ENCODE measurements around the gene LILRB5. TPM values are rescaled to one million over a fixed set of nuclear protein-coding genes. Genes with fewer than 3 reads are reported as not detected.
"Not testable (repeated sequence)": the region's sequence is repeated elsewhere in the genome, so short reads cannot be mapped to it uniquely, and the experiment has no call there.

Gene LILRB5
- total and polyA plus RNA-seq, 2 donors (not counting 1 experiment from before 2014, with no cell fraction given): 0.05 TPM; not detected in 1

DNA sequence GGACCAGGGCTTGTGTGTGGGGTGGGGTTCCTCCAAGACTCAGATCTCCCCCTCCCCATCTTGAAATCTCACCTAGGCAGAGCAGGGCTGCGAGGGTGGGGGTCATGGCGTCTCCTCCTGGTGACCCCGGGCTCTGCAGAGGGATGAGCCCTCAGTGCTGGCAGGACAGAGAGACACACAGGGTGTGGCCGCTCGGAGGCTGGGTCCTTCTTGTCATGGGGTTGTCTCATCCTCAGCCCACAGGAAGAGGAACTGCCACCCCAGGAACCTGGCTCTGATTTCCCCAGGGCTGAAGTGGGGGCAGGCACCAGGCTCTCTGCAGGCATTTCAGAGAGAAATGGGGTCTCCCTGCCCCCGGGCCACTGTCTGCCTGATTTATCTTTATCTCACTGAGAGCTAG is 14.4 kb downstream of the LILRB5 start, which contains the start of gene LILRA6:
Gene LILRA6, minus strand, starts transcription at position 145 of the 400 bp plus-strand sequence.
- ATAC-seq (ENCODE audit: low read depth); intact Hi-C loops (cut with micrococcal nuclease); POLR2A ChIA-PET; H3K9ac ChIP-seq (ENCODE audit: low read length); H3K4me2 ChIP-seq (replicated peaks; ENCODE audit: low read depth, low read length, poor library complexity, severe bottlenecking); H2AFZ ChIP-seq (ENCODE audit: insufficient read depth, low read depth, low read length, poor library complexity, severe bottlenecking); H3K4me3 Mint-ChIP-seq; CTCF ChIA-PET; H3K36me3 ChIP-seq (replicated peaks in 1 of 2; ENCODE audit: control extremely low read depth in 1 of 2, control insufficient read depth in 1 of 2, extremely low read depth in 1 of 2, insufficient read depth in 2 of 2, low read length in 1 of 2); H3K4me1 Mint-ChIP-seq; H3K27ac Mint-ChIP-seq; H3K9me3 ChIP-seq (ENCODE audit: control extremely low read depth in 1 of 3, control insufficient read depth in 2 of 3, insufficient read depth in 1 of 3, low read length in 2 of 3); H3K27ac ChIP-seq (ENCODE audit: low read length in 2 of 2); H3K79me2 ChIP-seq (ENCODE audit: control insufficient read depth, insufficient read depth, low read length); H3K4me3 ChIP-seq (ENCODE audit: control extremely low read depth in 1 of 5, extremely low read depth in 1 of 5, insufficient read depth in 1 of 5, low read depth in 2 of 5, low read length in 4 of 5); DNase-seq; H3K9me3 Mint-ChIP-seq (ENCODE audit: insufficient read depth); H4K20me1 ChIP-seq (ENCODE audit: control insufficient read depth, insufficient read depth, low read length, poor library complexity, severe bottlenecking); H3K4me1 ChIP-seq (ENCODE audit: control insufficient read depth in 2 of 2, insufficient read depth in 2 of 2, low read length in 2 of 2): not testable (repeated sequence)
- 68% methylated on average over 4 of the region's 6 CpGs for WGBS (ENCODE audit: insufficient coverage)
- peaks cover 12% of the 10 kb centered on the region for H3K27me3 Mint-ChIP-seq
- peaks cover 0 to 34% (median 7%) of the 10 kb centered on the region in 4 experiments for H3K27me3 ChIP-seq (replicated peaks in 1 of 4; ENCODE audit: control extremely low read depth in 1 of 4, control insufficient read depth in 3 of 4, insufficient read depth in 4 of 4, low read length in 3 of 4)

DNA sequence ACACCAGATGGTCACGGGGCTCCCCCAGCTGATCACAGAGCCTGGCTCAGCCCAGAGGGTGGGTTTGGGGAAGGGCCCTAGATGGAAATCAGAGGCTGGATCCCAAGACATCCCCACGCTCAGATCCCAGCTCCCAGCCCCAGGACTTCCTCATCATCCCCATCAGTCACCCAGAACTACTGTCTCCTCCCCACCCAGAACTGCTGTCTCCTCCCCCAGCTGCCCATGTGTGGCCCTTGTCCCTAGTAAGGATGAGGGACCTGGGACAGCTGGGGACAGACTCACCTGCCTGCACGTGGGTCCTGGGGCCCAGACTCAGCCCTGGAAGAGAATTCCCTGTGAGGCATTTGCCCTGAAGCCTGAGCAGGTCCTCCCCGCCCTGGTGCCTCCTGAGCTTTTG is 14.8 kb downstream of the LILRB5 start:
- 70% methylated on average over 2 of the region's 4 CpGs for WGBS (ENCODE audit: insufficient coverage)
- H3K79me2 ChIP-seq (ENCODE audit: control insufficient read depth, insufficient read depth, low read length); POLR2A ChIA-PET: not testable (repeated sequence)

DNA sequence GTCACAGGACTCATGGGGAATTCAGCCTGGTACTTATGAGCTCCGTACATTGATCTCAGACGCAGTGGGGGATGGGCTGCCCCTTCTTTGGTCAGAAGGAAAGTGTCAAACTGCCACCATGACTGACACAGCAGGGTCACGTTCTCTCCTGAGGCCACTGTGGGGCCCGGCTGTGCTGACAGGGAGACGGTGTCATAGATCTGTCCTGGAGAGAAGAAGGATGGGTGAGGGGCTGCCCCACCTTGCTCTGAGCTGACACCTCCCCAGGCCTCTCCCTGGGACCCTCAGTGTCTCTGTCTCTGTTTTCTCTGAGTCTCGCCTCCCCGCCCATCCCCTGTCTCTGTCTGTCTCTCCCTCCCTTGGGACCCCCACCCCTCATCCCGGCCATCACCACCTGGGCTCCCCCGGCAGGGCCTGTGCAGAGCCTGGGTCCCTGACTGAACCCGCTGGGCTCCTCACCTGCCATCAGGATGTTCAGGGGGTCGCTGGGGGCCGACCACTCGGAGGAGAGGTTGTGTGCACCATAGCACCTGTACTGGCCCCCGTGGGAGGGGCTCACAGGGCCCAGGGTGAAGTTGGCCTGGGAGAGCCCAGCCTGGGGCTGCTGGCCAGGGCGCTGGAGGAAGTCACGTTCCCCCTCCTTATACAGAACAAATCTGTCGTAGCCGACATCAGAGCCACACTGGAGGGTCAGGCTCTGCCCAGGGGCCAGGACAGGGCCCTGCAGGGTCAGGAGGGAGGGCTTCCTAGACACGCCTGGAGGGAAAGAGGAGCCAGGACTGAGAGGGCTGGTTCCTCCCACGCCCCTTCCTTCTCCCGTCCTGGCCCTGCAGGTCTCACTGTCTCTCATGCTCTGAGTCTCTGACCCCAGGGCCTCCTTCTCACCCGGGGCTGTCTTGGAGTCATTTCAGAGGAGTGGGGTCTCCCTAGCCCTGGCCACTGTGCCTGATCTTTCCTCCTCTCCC is 16.4 kb downstream of the LILRB5 start:
- H3K36me3 ChIP-seq (replicated peaks in 1 of 2; ENCODE audit: control extremely low read depth in 1 of 2, control insufficient read depth in 1 of 2, extremely low read depth in 1 of 2, insufficient read depth in 2 of 2, low read length in 1 of 2); DNase-seq; intact Hi-C loops (cut with micrococcal nuclease); CTCF ChIA-PET; H3K27ac Mint-ChIP-seq; H2AFZ ChIP-seq (ENCODE audit: insufficient read depth, low read depth, low read length, poor library complexity, severe bottlenecking); H3K4me3 ChIP-seq (ENCODE audit: control extremely low read depth in 1 of 5, extremely low read depth in 1 of 5, insufficient read depth in 1 of 5, low read depth in 2 of 5, low read length in 4 of 5); H3K79me2 ChIP-seq (ENCODE audit: control insufficient read depth, insufficient read depth, low read length); H3K4me2 ChIP-seq (replicated peaks; ENCODE audit: low read depth, low read length, poor library complexity, severe bottlenecking); ATAC-seq (ENCODE audit: low read depth); H3K9me3 ChIP-seq (ENCODE audit: control extremely low read depth in 1 of 3, control insufficient read depth in 2 of 3, insufficient read depth in 1 of 3, low read length in 2 of 3); H3K9me3 Mint-ChIP-seq (ENCODE audit: insufficient read depth); H3K4me3 Mint-ChIP-seq; H3K4me1 Mint-ChIP-seq; H3K4me1 ChIP-seq (ENCODE audit: control insufficient read depth in 2 of 2, insufficient read depth in 2 of 2, low read length in 2 of 2); H3K27ac ChIP-seq (ENCODE audit: low read length in 2 of 2); H4K20me1 ChIP-seq (ENCODE audit: control insufficient read depth, insufficient read depth, low read length, poor library complexity, severe bottlenecking); H3K9ac ChIP-seq (ENCODE audit: low read length); POLR2A ChIA-PET: not testable (repeated sequence)
- 88% methylated on average over 11 of the region's 22 CpGs for WGBS (ENCODE audit: insufficient coverage)
- H3K27me3 ChIP-seq (replicated peaks in 1 of 4; ENCODE audit: control extremely low read depth in 1 of 4, control insufficient read depth in 3 of 4, insufficient read depth in 4 of 4, low read length in 3 of 4): peaks cover 0 to 16% (median 6%) of the 10 kb centered on the region in 4 experiments
- peaks cover 17% of the 10 kb centered on the region for H3K27me3 Mint-ChIP-seq

More for the DNA sequence above, 14.8 kb downstream of the LILRB5 start:
- H4K20me1 ChIP-seq (ENCODE audit: control insufficient read depth, insufficient read depth, low read length, poor library complexity, severe bottlenecking); CTCF ChIA-PET; H3K9me3 Mint-ChIP-seq (ENCODE audit: insufficient read depth); H3K4me2 ChIP-seq (replicated peaks; ENCODE audit: low read depth, low read length, poor library complexity, severe bottlenecking); H3K4me1 Mint-ChIP-seq; H3K9me3 ChIP-seq (ENCODE audit: control extremely low read depth in 1 of 3, control insufficient read depth in 2 of 3, insufficient read depth in 1 of 3, low read length in 2 of 3); H3K27ac ChIP-seq (ENCODE audit: low read length in 2 of 2); ATAC-seq (ENCODE audit: low read depth); H3K36me3 ChIP-seq (replicated peaks in 1 of 2; ENCODE audit: control extremely low read depth in 1 of 2, control insufficient read depth in 1 of 2, extremely low read depth in 1 of 2, insufficient read depth in 2 of 2, low read length in 1 of 2); H3K4me1 ChIP-seq (ENCODE audit: control insufficient read depth in 2 of 2, insufficient read depth in 2 of 2, low read length in 2 of 2); intact Hi-C loops (cut with micrococcal nuclease); H3K27ac Mint-ChIP-seq; H3K4me3 ChIP-seq (ENCODE audit: control extremely low read depth in 1 of 5, extremely low read depth in 1 of 5, insufficient read depth in 1 of 5, low read depth in 2 of 5, low read length in 4 of 5); H3K4me3 Mint-ChIP-seq; DNase-seq; H3K9ac ChIP-seq (ENCODE audit: low read length); H2AFZ ChIP-seq (ENCODE audit: insufficient read depth, low read depth, low read length, poor library complexity, severe bottlenecking): not testable (repeated sequence)
- H3K27me3 ChIP-seq (replicated peaks in 1 of 4; ENCODE audit: control extremely low read depth in 1 of 4, control insufficient read depth in 3 of 4, insufficient read depth in 4 of 4, low read length in 3 of 4): peaks cover 0 to 30% (median 5%) of the 10 kb centered on the region in 4 experiments
- H3K27me3 Mint-ChIP-seq: peaks cover 11% of the 10 kb centered on the region

Data from B cell (primary cell).